ENCODE results near the gene SPECC1L.
"Not testable (repeated sequence)": the region's sequence is repeated elsewhere in the genome, so short reads cannot be mapped to it uniquely, and the experiment has no call there.

SPECC1L gene

DNA sequence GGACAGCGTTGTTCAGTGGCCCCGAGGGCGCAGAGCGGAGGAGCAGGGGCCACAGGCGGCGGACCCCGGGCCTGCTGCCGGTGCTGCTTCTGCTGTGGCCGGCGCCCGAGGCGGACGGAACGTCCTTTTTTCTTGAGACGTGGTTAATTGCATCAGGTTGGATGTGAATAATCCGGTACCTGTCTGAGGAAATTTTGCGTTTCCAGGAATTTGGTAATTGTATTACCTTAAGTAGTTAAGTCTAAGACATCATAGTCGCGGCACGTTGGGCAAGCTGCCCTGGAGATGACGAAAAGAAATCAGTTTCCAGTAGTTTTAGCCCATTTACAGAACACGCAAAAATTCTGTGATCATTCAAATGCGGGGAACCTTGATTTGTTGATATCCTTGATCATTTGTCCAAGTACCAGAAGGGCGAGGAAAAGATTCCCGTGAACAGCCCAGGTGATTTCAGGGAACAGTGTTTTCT is 789 bp downstream of the SPECC1L start:
- Histone ChIP-seq H3K4me1 (ENCODE audit: control extremely low read depth in 1 of 4, control insufficient read depth in 4 of 4, insufficient read depth in 4 of 4, low read length in 3 of 4) (peaks cover 0 to 27% (median 19%) of the 10 kb centered on the region in 4 experiments), H3K9me3 (ENCODE audit: control extremely low read depth in 1 of 5, control insufficient read depth in 4 of 5, insufficient read depth in 2 of 5, low read depth in 1 of 5, low read length in 4 of 5) (no peaks in the 10 kb centered on the region), H3K27me3 (replicated peaks in 2 of 5; ENCODE audit: control insufficient read depth in 4 of 5, insufficient read depth in 5 of 5, low read length in 4 of 5) (no peaks in the 10 kb centered on the region), H3K4me3 (ENCODE audit: control insufficient read depth in 1 of 7, extremely low read depth in 1 of 7, insufficient read depth in 4 of 7, low read depth in 2 of 7, low read length in 6 of 7) (peak overlapping the region; percentile 83 to 100 (median 93)), H3K36me3 (ENCODE audit: control insufficient read depth in 4 of 4, insufficient read depth in 4 of 4, low read length in 3 of 4) (no peaks in the 10 kb centered on the region), H3K27ac (ENCODE audit: insufficient read depth in 1 of 2, low read depth in 1 of 2, low read length in 2 of 2, poor library complexity in 1 of 2, severe bottlenecking in 2 of 2) (peak overlapping the region; percentile 72 to 86)
- POLR2A ChIA-PET = no interaction called here
- CTCF ChIA-PET = interaction anchor here (1.1 kb wide), 1 partner anchor 24 kb away, joined by 3 read pairs; no protein-coding TSS in a partner anchor
- DNase-seq = no peak
- under 1% methylated on average over 12 of the region's 25 CpGs for WGBS (ENCODE audit: insufficient coverage)

GRCh38 chr22:24273031-24273430 is 2.4 kb downstream of the SPECC1L start:
- DNase-seq; H3K4me3 ChIP-seq (ENCODE audit: control insufficient read depth in 1 of 7, extremely low read depth in 1 of 7, insufficient read depth in 4 of 7, low read depth in 2 of 7, low read length in 6 of 7); H3K36me3 ChIP-seq (ENCODE audit: control insufficient read depth in 4 of 4, insufficient read depth in 4 of 4, low read length in 3 of 4); POLR2A ChIA-PET; H3K27ac ChIP-seq (ENCODE audit: insufficient read depth in 1 of 2, low read depth in 1 of 2, low read length in 2 of 2, poor library complexity in 1 of 2, severe bottlenecking in 2 of 2); H3K9me3 ChIP-seq (ENCODE audit: control extremely low read depth in 1 of 5, control insufficient read depth in 4 of 5, insufficient read depth in 2 of 5, low read depth in 1 of 5, low read length in 4 of 5); H3K27me3 ChIP-seq (replicated peaks in 2 of 5; ENCODE audit: control insufficient read depth in 4 of 5, insufficient read depth in 5 of 5, low read length in 4 of 5): not testable (repeated sequence)
- CTCF ChIA-PET = interaction anchor here (1.2 kb wide), 1 partner anchor 29 kb away, joined by 4 read pairs; no protein-coding TSS in a partner anchor
- WGBS (ENCODE audit: insufficient coverage) = no CpG with 5 or more reads among the region's 2 CpGs
- H3K4me1 ChIP-seq (ENCODE audit: control extremely low read depth in 1 of 4, control insufficient read depth in 4 of 4, insufficient read depth in 4 of 4, low read length in 3 of 4) = peaks cover 0 to 27% (median 19%) of the 10 kb centered on the region in 4 experiments

DNA sequence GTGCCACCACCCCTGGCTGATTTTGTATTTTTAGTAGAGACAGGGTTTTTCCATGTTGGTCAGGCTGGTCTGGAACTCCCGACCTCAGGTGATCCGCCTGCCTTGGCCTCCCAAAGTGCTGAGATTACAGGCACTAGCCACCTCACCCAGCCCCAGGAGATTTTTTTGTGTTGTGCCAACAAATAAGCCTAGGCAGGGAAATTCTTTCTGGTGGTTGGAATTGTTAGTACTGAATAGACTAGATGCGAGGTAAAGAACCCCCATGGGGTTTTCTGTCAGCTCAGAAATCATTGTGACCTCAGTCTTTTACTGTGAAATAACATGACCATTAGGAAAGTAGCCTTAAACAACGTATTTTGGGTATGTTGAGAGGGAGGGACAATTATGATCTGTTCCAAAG is 3.3 kb downstream of the SPECC1L start:
- DNase-seq; H3K27ac ChIP-seq (ENCODE audit: insufficient read depth in 1 of 2, low read depth in 1 of 2, low read length in 2 of 2, poor library complexity in 1 of 2, severe bottlenecking in 2 of 2); H3K4me3 ChIP-seq (ENCODE audit: control insufficient read depth in 1 of 7, extremely low read depth in 1 of 7, insufficient read depth in 4 of 7, low read depth in 2 of 7, low read length in 6 of 7); H3K36me3 ChIP-seq (ENCODE audit: control insufficient read depth in 4 of 4, insufficient read depth in 4 of 4, low read length in 3 of 4); POLR2A ChIA-PET; H3K27me3 ChIP-seq (replicated peaks in 2 of 5; ENCODE audit: control insufficient read depth in 4 of 5, insufficient read depth in 5 of 5, low read length in 4 of 5); H3K9me3 ChIP-seq (ENCODE audit: control extremely low read depth in 1 of 5, control insufficient read depth in 4 of 5, insufficient read depth in 2 of 5, low read depth in 1 of 5, low read length in 4 of 5): not testable (repeated sequence)
- peaks cover 0 to 27% (median 19%) of the 10 kb centered on the region in 4 experiments for H3K4me1 ChIP-seq (ENCODE audit: control extremely low read depth in 1 of 4, control insufficient read depth in 4 of 4, insufficient read depth in 4 of 4, low read length in 3 of 4)
- CTCF ChIA-PET = interaction anchor here (1.0 to 1.2 kb wide), 2 partner anchors 13 to 28 kb away, joined by 3 to 4 read pairs; no protein-coding TSS in a partner anchor
- whole genome bisulfite sequencing (ENCODE audit: insufficient coverage) = no CpG with 5 or more reads among the region's 4 CpGs

DNA sequence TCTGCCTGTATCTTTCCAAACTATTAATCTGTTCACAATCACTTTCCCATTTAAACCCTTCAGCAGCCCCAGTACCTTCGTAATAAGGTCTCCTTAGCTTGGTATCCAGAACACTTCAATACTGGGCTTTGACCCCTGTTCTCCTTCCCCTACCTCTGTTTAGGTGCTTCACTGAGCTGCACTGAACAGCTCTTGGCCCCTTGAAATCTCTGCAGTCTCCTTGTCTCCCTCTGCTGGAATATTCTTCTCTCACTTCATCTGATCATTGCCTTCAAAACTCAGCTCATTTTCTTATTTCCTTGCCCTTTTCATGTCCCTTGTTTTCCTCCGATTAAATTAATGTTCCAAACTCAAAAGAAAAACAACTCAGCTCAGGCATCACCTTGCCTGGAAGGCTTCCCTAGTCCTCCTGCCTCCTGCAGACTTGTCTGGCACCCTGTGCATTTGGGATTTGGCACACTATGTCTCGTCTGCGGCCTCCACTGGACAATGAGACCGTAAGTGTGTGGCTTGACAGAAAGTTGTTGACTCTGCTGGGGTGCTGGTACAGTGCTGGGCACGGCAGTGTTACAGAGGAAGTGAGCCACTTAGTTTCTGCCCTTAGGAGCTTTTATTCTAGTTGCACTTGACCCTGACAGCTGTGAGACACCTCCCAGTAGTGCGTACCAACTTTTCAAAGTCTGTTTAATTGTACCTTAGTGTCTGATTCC is 4.2 kb downstream of the SPECC1L start:
- peaks cover 0 to 27% (median 19%) of the 10 kb centered on the region in 4 experiments for H3K4me1 ChIP-seq (ENCODE audit: control extremely low read depth in 1 of 4, control insufficient read depth in 4 of 4, insufficient read depth in 4 of 4, low read length in 3 of 4)
- H3K36me3 ChIP-seq (ENCODE audit: control insufficient read depth in 4 of 4, insufficient read depth in 4 of 4, low read length in 3 of 4); POLR2A ChIA-PET; H3K9me3 ChIP-seq (ENCODE audit: control extremely low read depth in 1 of 5, control insufficient read depth in 4 of 5, insufficient read depth in 2 of 5, low read depth in 1 of 5, low read length in 4 of 5); H3K4me3 ChIP-seq (ENCODE audit: control insufficient read depth in 1 of 7, extremely low read depth in 1 of 7, insufficient read depth in 4 of 7, low read depth in 2 of 7, low read length in 6 of 7); H3K27me3 ChIP-seq (replicated peaks in 2 of 5; ENCODE audit: control insufficient read depth in 4 of 5, insufficient read depth in 5 of 5, low read length in 4 of 5); DNase-seq; H3K27ac ChIP-seq (ENCODE audit: insufficient read depth in 1 of 2, low read depth in 1 of 2, low read length in 2 of 2, poor library complexity in 1 of 2, severe bottlenecking in 2 of 2): not testable (repeated sequence)
- WGBS (ENCODE audit: insufficient coverage) = 29% methylated on average over 2 of the region's 7 CpGs
- CTCF ChIA-PET = interaction anchor here (0.7 kb wide), 1 partner anchor 221 kb away, joined by 3 read pairs; the partner anchor contains the start of gene UPB1

- WGBS (ENCODE audit: insufficient coverage) = 100% methylated on average over 1 of the region's 1 CpG
- H3K27me3 ChIP-seq (replicated peaks in 2 of 5; ENCODE audit: control insufficient read depth in 4 of 5, insufficient read depth in 5 of 5, low read length in 4 of 5); DNase-seq; H3K36me3 ChIP-seq (ENCODE audit: control insufficient read depth in 4 of 4, insufficient read depth in 4 of 4, low read length in 3 of 4); POLR2A ChIA-PET; H3K27ac ChIP-seq (ENCODE audit: insufficient read depth in 1 of 2, low read depth in 1 of 2, low read length in 2 of 2, poor library complexity in 1 of 2, severe bottlenecking in 2 of 2); H3K9me3 ChIP-seq (ENCODE audit: control extremely low read depth in 1 of 5, control insufficient read depth in 4 of 5, insufficient read depth in 2 of 5, low read depth in 1 of 5, low read length in 4 of 5); CTCF ChIA-PET: not testable (repeated sequence)
- Histone ChIP-seq H3K4me1 (ENCODE audit: control extremely low read depth in 1 of 4, control insufficient read depth in 4 of 4, insufficient read depth in 4 of 4, low read length in 3 of 4) (peaks cover 0 to 10% (median 6%) of the 10 kb centered on the region in 4 experiments), H3K4me3 (ENCODE audit: control insufficient read depth in 1 of 7, extremely low read depth in 1 of 7, insufficient read depth in 4 of 7, low read depth in 2 of 7, low read length in 6 of 7) (peak overlapping the region in 1 of 7 experiments; percentile 8)
These were observed 9.7 kb downstream of the SPECC1L start for GRCh38 chr22:24280363-24280762.

DNA sequence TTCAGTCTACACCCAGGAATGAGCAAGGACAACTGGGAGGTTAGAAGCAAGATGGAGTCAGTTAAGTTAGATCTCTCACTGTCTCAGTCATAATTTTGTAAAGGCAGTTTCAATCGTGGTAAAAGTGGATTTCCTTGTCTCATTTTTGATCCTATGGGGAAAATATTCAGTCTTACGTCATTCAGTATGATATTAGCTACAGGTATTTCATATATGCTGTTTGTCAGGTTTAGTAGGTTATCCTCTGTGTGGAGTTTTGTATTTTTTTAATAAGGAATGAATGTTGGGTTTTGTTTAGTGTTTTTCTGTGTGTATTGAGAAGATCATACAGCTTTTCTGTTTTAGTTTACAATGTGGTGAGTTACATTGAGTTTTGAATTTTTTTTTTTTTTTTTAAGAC is 11.8 kb downstream of the SPECC1L start:
- Histone ChIP-seq H3K9me3 (ENCODE audit: control extremely low read depth in 1 of 5, control insufficient read depth in 4 of 5, insufficient read depth in 2 of 5, low read depth in 1 of 5, low read length in 4 of 5) (no peaks in the 10 kb centered on the region), H3K27me3 (replicated peaks in 2 of 5; ENCODE audit: control insufficient read depth in 4 of 5, insufficient read depth in 5 of 5, low read length in 4 of 5) (no peaks in the 10 kb centered on the region), H3K4me3 (ENCODE audit: control insufficient read depth in 1 of 7, extremely low read depth in 1 of 7, insufficient read depth in 4 of 7, low read depth in 2 of 7, low read length in 6 of 7) (no peak overlapping the region), H3K4me1 (ENCODE audit: control extremely low read depth in 1 of 4, control insufficient read depth in 4 of 4, insufficient read depth in 4 of 4, low read length in 3 of 4) (peaks cover 0 to 13% (median 7%) of the 10 kb centered on the region in 4 experiments), H3K27ac (ENCODE audit: insufficient read depth in 1 of 2, low read depth in 1 of 2, low read length in 2 of 2, poor library complexity in 1 of 2, severe bottlenecking in 2 of 2) (no peak overlapping the region), H3K36me3 (ENCODE audit: control insufficient read depth in 4 of 4, insufficient read depth in 4 of 4, low read length in 3 of 4) (peaks cover 0 to 8% (median 2%) of the 10 kb centered on the region in 4 experiments)
- DNase-seq = no peak
- WGBS (ENCODE audit: insufficient coverage) = 75% methylated on average over 1 of the region's 2 CpGs
- ChIA-PET CTCF (no interaction called here), POLR2A (no interaction called here)

DNA sequence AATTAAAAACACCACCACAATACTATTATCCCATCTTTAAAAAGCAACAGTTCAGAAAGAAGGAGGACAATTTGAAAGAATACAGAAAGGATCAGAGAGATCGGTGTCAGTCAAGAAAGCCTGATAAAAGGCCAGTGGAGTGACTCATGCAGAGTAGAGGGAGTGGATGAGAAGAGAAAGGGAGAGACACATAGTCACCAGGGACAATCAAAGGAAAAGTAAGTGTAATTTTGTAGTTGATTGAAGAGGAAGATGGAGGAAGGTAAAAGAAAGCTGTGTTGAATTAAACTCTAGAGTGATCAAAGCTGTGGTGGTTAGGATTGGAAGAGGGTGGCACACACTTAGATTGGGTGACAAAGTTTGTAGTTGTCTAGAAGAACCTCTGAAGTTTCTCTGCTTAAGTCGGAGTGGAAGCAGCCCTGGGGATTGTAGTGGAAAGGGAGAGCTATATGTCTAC is 14.1 kb downstream of the SPECC1L start:
- H3K9me3 ChIP-seq (ENCODE audit: control extremely low read depth in 1 of 5, control insufficient read depth in 4 of 5, insufficient read depth in 2 of 5, low read depth in 1 of 5, low read length in 4 of 5) = no peaks in the 10 kb centered on the region
- H3K36me3 ChIP-seq (ENCODE audit: control insufficient read depth in 4 of 4, insufficient read depth in 4 of 4, low read length in 3 of 4) = peaks cover 0 to 12% (median 3%) of the 10 kb centered on the region in 4 experiments
- no peaks in the 10 kb centered on the region for H3K27me3 ChIP-seq (replicated peaks in 2 of 5; ENCODE audit: control insufficient read depth in 4 of 5, insufficient read depth in 5 of 5, low read length in 4 of 5)
- H3K4me3 ChIP-seq (ENCODE audit: control insufficient read depth in 1 of 7, extremely low read depth in 1 of 7, insufficient read depth in 4 of 7, low read depth in 2 of 7, low read length in 6 of 7) = no peak overlapping the region
- ChIA-PET CTCF (interaction anchor here (1.5 kb wide), 1 partner anchor 17 kb away, joined by 3 read pairs; no protein-coding TSS in a partner anchor), POLR2A (no interaction called here)
- 85% methylated on average over 2 of the region's 2 CpGs for WGBS (ENCODE audit: insufficient coverage)
- H3K4me1 ChIP-seq (ENCODE audit: control extremely low read depth in 1 of 4, control insufficient read depth in 4 of 4, insufficient read depth in 4 of 4, low read length in 3 of 4) = peaks cover 0 to 14% (median 9%) of the 10 kb centered on the region in 4 experiments
- DNase-seq = no peak
- H3K27ac ChIP-seq (ENCODE audit: insufficient read depth in 1 of 2, low read depth in 1 of 2, low read length in 2 of 2, poor library complexity in 1 of 2, severe bottlenecking in 2 of 2) = no peak overlapping the region
